Measurements from ENCODE around the gene SH2D5.
"Not testable (repeated sequence)": the region's sequence is repeated elsewhere in the genome, so short reads cannot be mapped to it uniquely, and the experiment has no call there.

The SH2D5 gene

GRCh38 chr1:20728371-20729154 lies 3.9 kb downstream of the SH2D5 start:
- DNase-seq (ENCODE audit: low spot score) = no peak

GRCh38 chr1:20727746-20728316 lies 4.7 kb downstream of the SH2D5 start:
- DNase-seq (ENCODE audit: low spot score) = no peak

- no peak for DNase-seq (ENCODE audit: low spot score)
These were observed 5.4 kb downstream of the SH2D5 start for GRCh38 chr1:20726932-20727745.

- DNase-seq (ENCODE audit: low spot score) = no peak
These were observed 6.2 kb downstream of the SH2D5 start for GRCh38 chr1:20726118-20726911.

- DNase-seq (ENCODE audit: low spot score) = no peak
These were observed 7.0 kb downstream of the SH2D5 start for GRCh38 chr1:20725189-20726117.

- no peak for DNase-seq (ENCODE audit: low spot score)
These were observed 7.9 kb downstream of the SH2D5 start for GRCh38 chr1:20724364-20725188.

- DNase-seq (ENCODE audit: low spot score) = no peak
These were observed 8.8 kb downstream of the SH2D5 start for GRCh38 chr1:20723537-20724363.

- DNase-seq (ENCODE audit: low spot score) = no peak
These were observed 9.4 kb downstream of the SH2D5 start for GRCh38 chr1:20723159-20723536.

- DNase-seq (ENCODE audit: low spot score) = no peak
These were observed 11.1 kb downstream of the SH2D5 start for GRCh38 chr1:20721117-20722061.

- DNase-seq (ENCODE audit: low spot score) = no peak
These were observed 11.8 kb downstream of the SH2D5 start for GRCh38 chr1:20720631-20721091.

GRCh38 chr1:20719871-20720620 lies 12.5 kb downstream of the SH2D5 start:
- no peak for DNase-seq (ENCODE audit: low spot score)

- DNase-seq (ENCODE audit: low spot score) = no peak
These were observed 13.2 kb downstream of the SH2D5 start for GRCh38 chr1:20719261-20719660.

- DNase-seq (ENCODE audit: low spot score) = not testable (repeated sequence)
These were observed 14.1 kb downstream of the SH2D5 start for GRCh38 chr1:20718343-20718882.

GRCh38 chr1:20717452-20718342 lies 14.8 kb downstream of the SH2D5 start, which contains the start of gene KIF17:
TSS of gene KIF17 (minus strand) at chr1:20718007. CDS start at chr1:20717706, 301 bp downstream.
- no peak for DNase-seq (ENCODE audit: low spot score)

- DNase-seq (ENCODE audit: low spot score) = no peak
These were observed 16.3 kb downstream of the SH2D5 start for GRCh38 chr1:20716232-20716631.

- no peak for DNase-seq (ENCODE audit: low spot score)
These were observed 17.1 kb downstream of the SH2D5 start for GRCh38 chr1:20715406-20715805.

Measured in pons (tissue), 1 donor.